HepG2 (cell line): Measurements from ENCODE around the gene NUDCD3. TPM values are rescaled to one million over a fixed set of nuclear protein-coding genes. Genes with fewer than 3 reads are reported as not detected.

ENCODE experiments used
- ATAC-seq: fragments of 200-7000 bp; cut with Tn5 transposase; 3 replicates; pipeline ENCODE4 v1.9.1; 2020; ENCODE audit warnings: mild to moderate bottlenecking, moderate library complexity
- BruUV-seq: library from RNA; stranded (reverse); fragments of 400-500 nt; replicated peaks from 2 replicates; lab custom pipeline; 2021; lab: Mats Ljungman, UMichigan
- CTCF ChIA-PET: fragments of 300-600 bp; formaldehyde crosslinking; extraction: SDS; loops from one replicate; lab custom pipeline; 2021; ENCODE audit warnings: low total read pairs, inconsistent platforms, low intra/inter-chr PET ratio; lab: Yijun Ruan, JAX
- POLR2A ChIA-PET: fragments of 350-600 bp; sonication (Branson Sonifier 250); formaldehyde crosslinking; loops from one replicate; lab custom pipeline; 2020; ENCODE audit warnings: antibody characterized with exemption, inconsistent platforms; lab: Yijun Ruan, JAX
- DNase-seq: peaks from one replicate; pipeline ENCODE4 v3.0.0-alpha.2; 2015; ENCODE audit warnings: low spot score
- FAIRE-seq: peaks from 3 replicates; lab custom pipeline; 2011; peaks lifted over from hg19 to GRCh38; lab: Jason Lieb, UNC
- H2AFZ ChIP-seq: one replicate; pipeline ENCODE4 v1.6.1; 2011; ENCODE audit warnings: low read length, inconsistent platforms
- H3K27ac ChIP-seq: fragments of 300-600 bp; 3 replicates; pipeline ENCODE4 v1.8.0; 2011; ENCODE audit warnings: mixed run types, mild to moderate bottlenecking, mixed read lengths, low read length, inconsistent platforms; ENCODE audit not compliant: insufficient read depth; ENCODE audit errors: extremely low read length
- H3K27me3 ChIP-seq, 2 experiments: fragments of 200-600 bp in 1 of 2; 2 replicates in 1 of 2; 3 replicates in 1 of 2; pipeline versions ENCODE4 v1.6.0 to v1.8.0; 2011; ENCODE audit warnings: low read length in 2 of 2, mild to moderate bottlenecking in 2 of 2, moderate library complexity in 2 of 2, inconsistent platforms in 1 of 2; ENCODE audit not compliant: insufficient read depth in 2 of 2, control insufficient read depth in 1 of 2
- H3K36me3 ChIP-seq, 2 experiments: fragments of 200-600 bp in 1 of 2; replicated peaks in 1 of 2; 2 replicates in 1 of 2; 3 replicates in 1 of 2; pipeline versions ENCODE4 v1.5.1 to v1.8.0; 2011; ENCODE audit warnings: low read length in 2 of 2, inconsistent platforms in 1 of 2; ENCODE audit not compliant: insufficient read depth in 2 of 2, control insufficient read depth in 1 of 2
- H3K4me1 ChIP-seq: 2 replicates; pipeline ENCODE4 v1.5.1; 2012; ENCODE audit warnings: low read length, inconsistent platforms; ENCODE audit not compliant: insufficient read depth
- H3K4me2 ChIP-seq: 2 replicates; pipeline ENCODE4 v1.6.0; 2011; ENCODE audit warnings: low read depth, low read length, inconsistent platforms
- H3K4me3 ChIP-seq, 3 experiments: fragments of 200-600 bp in 1 of 3; sonication (generic), shearing (Covaris generic) in 1 of 3; replicated peaks in 1 of 3; 2 replicates each; pipeline ENCODE4 v1.5.1; 2011 to 2016; ENCODE audit warnings: low read length in 3 of 3, inconsistent platforms in 2 of 3, low read depth in 2 of 3, mild to moderate bottlenecking in 2 of 3, control low read depth in 1 of 3, mixed read lengths in 1 of 3; ENCODE audit not compliant: insufficient read depth in 1 of 3
- H3K79me2 ChIP-seq: one replicate; pipeline ENCODE4 v1.6.1; 2011; ENCODE audit warnings: low read length, inconsistent platforms; ENCODE audit not compliant: insufficient read depth
- H3K9ac ChIP-seq: 2 replicates; pipeline ENCODE4 v1.6.0; 2011; ENCODE audit warnings: mild to moderate bottlenecking, low read depth, low read length, inconsistent platforms; ENCODE audit not compliant: insufficient read depth
- H3K9me3 ChIP-seq: 2 replicates; pipeline ENCODE4 v1.5.1; 2012; ENCODE audit warnings: mild to moderate bottlenecking, low read length
- H4K20me1 ChIP-seq: 2 replicates; pipeline ENCODE4 v1.6.0; 2011; ENCODE audit warnings: inconsistent platforms, mild to moderate bottlenecking, low read length, moderate library complexity; ENCODE audit not compliant: insufficient read depth
- CENPBD1 ChIP-seq: sonication (generic); formaldehyde crosslinking; IDR thresholded peaks from 2 replicates; pipeline ENCODE4 v1.8.0; 2022; ENCODE audit warnings: missing genetic modification reagents, low read depth, mild to moderate bottlenecking, borderline replicate concordance
- HOXA7 ChIP-seq: sonication (generic); formaldehyde crosslinking; IDR thresholded peaks from 2 replicates; pipeline ENCODE4 v1.8.1; 2022; ENCODE audit warnings: mild to moderate bottlenecking, missing genetic modification reagents, moderate library complexity
- MTA1 ChIP-seq: sonication (generic); formaldehyde crosslinking; IDR thresholded peaks from 2 replicates; pipeline ENCODE4 v1.4.0; 2020; ENCODE audit warnings: missing genetic modification reagents, mild to moderate bottlenecking, borderline replicate concordance
- RFX1 ChIP-seq: fragments of 450-650 bp; IDR thresholded peaks from 2 replicates; pipeline ENCODE4 v1.6.1; 2017
- SPEN ChIP-seq: sonication (generic); formaldehyde crosslinking; IDR thresholded peaks from 2 replicates; pipeline ENCODE4 v1.5.1; 2020; ENCODE audit warnings: low read depth, mild to moderate bottlenecking, missing genetic modification reagents
- ZNF253 ChIP-seq: sonication (generic); formaldehyde crosslinking; IDR thresholded peaks from 2 replicates; pipeline ENCODE4 v1.8.0; 2022; ENCODE audit warnings: mild to moderate bottlenecking, missing genetic modification reagents, borderline replicate concordance
- ZNF263 ChIP-seq: sonication (generic); formaldehyde crosslinking; IDR thresholded peaks from 2 replicates; pipeline ENCODE4 v1.4.0; 2020; ENCODE audit warnings: missing genetic modification reagents
- ZNF468 ChIP-seq: sonication (generic); formaldehyde crosslinking; IDR thresholded peaks from 2 replicates; pipeline ENCODE4 v1.8.0; 2022; ENCODE audit warnings: mild to moderate bottlenecking, moderate library complexity, missing genetic modification reagents
- ZNF616 ChIP-seq: sonication (generic); formaldehyde crosslinking; IDR thresholded peaks from 2 replicates; pipeline ENCODE4 v1.5.0; 2020; ENCODE audit warnings: low read depth, mild to moderate bottlenecking, missing genetic modification reagents
- ZNF646 ChIP-seq: sonication (generic); formaldehyde crosslinking; IDR thresholded peaks from 2 replicates; pipeline ENCODE4 v1.9.0; 2021; ENCODE audit warnings: mild to moderate bottlenecking, missing genetic modification reagents
- WGBS: methylation state at CpG from one replicate; pipeline ENCODE4 v1.1.6; 2017; ENCODE audit warnings: low lambda C conversion rate; 5-methylcytosine and 5-hydroxymethylcytosine counted together
- in situ Hi-C: cut with HindIII; loops from 2 replicates; pipeline ENCODE4 v1.10.0; 2017; ENCODE audit warnings: low pct_unique_long_range_greater_than_20kb; ENCODE audit not compliant: extremely low pct_ligation_motif_present
- intact Hi-C: fragments of 100-400 bp; cut with micrococcal nuclease; formaldehyde crosslinking; loops from one replicate; pipeline ENCODE4 v1.10.0; 2022; ENCODE audit not compliant: unreplicated experiment
- polyA plus RNA-seq, 8 experiments: library from polyadenylated mRNA; depleted of rRNA in 3 of 8; stranded (reverse) in 7 of 8; unstranded in 1 of 8; fragments of >200 nt; fragmentation: Illumina TruSeq in 4 of 8; extraction: Trizol in 4 of 8; gene quantifications; 2 replicates each; pipeline versions ENCODE4 v1.2.1 to v1.2.3, GENCODE V29; 2011 to 2016; ENCODE audit warnings: low read depth in 4 of 8, missing spikeins in 1 of 8, mixed read lengths in 1 of 8; ENCODE audit not compliant: insufficient read depth in 1 of 8
- total RNA-seq, 5 experiments: library from RNA; depleted of rRNA; stranded (reverse); fragments of >200 nt; fragmentation: Illumina TruSeq; extraction: Trizol; gene quantifications; 2 replicates each; pipeline ENCODE4 v1.2.3, GENCODE V29; 2016; ENCODE audit warnings: low read depth in 1 of 5
- TF ChIP-seq, protein P1 (sequence below), 2 experiments: IDR thresholded peaks; 2 replicates each; pipeline ENCODE4 v1.6.1; 2011 to 2012; ENCODE audit warnings: low read length in 2 of 2, borderline replicate concordance in 1 of 2, low read depth in 1 of 2, mild to moderate bottlenecking in 1 of 2, moderate library complexity in 1 of 2
- TF ChIP-seq, protein P2 (sequence below): sonication (generic); formaldehyde crosslinking; IDR thresholded peaks from 2 replicates; pipeline ENCODE4 v1.8.1; 2023; ENCODE audit warnings: mild to moderate bottlenecking, missing genetic modification reagents, borderline replicate concordance
- TF ChIP-seq, protein P3 (sequence below): sonication (generic); formaldehyde crosslinking; conservative IDR thresholded peaks from 2 replicates; pipeline ENCODE4 v1.8.1; 2023; ENCODE audit warnings: missing genetic modification reagents

The NUDCD3 gene
- total and polyA plus RNA-seq, 2 of the 13 experiments (the other 11 are each of a cell fraction or from before 2014, with no cell fraction given): 20.8 to 49.9 TPM

DNA sequence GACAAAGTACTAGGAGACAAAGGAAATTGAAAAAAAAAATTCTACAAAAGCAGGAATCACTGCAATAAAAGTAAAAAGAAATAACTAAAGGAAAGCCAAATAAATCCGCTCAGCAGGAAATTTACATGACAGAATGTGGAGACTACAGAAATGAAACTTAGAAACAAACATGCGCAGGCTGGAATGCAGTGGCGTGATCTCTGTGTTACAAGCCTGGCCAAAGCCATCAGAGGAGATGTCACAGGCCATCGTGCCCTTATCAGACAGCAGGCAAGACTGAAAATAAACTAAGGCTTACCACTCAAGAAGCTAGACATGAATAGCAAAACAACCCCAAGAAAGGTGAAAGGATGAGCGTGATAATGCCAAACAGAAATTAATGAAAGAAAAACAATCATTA lies 158.8 kb downstream of the NUDCD3 start:
- no peak for ATAC-seq
- no peak for TF ChIP-seq CENPBD1
- TF ChIP-seq ZNF263: no peak
- TF ChIP-seq ZNF646 (CRISPR knock-in tag): no peak
- TF ChIP-seq, protein P1, sequence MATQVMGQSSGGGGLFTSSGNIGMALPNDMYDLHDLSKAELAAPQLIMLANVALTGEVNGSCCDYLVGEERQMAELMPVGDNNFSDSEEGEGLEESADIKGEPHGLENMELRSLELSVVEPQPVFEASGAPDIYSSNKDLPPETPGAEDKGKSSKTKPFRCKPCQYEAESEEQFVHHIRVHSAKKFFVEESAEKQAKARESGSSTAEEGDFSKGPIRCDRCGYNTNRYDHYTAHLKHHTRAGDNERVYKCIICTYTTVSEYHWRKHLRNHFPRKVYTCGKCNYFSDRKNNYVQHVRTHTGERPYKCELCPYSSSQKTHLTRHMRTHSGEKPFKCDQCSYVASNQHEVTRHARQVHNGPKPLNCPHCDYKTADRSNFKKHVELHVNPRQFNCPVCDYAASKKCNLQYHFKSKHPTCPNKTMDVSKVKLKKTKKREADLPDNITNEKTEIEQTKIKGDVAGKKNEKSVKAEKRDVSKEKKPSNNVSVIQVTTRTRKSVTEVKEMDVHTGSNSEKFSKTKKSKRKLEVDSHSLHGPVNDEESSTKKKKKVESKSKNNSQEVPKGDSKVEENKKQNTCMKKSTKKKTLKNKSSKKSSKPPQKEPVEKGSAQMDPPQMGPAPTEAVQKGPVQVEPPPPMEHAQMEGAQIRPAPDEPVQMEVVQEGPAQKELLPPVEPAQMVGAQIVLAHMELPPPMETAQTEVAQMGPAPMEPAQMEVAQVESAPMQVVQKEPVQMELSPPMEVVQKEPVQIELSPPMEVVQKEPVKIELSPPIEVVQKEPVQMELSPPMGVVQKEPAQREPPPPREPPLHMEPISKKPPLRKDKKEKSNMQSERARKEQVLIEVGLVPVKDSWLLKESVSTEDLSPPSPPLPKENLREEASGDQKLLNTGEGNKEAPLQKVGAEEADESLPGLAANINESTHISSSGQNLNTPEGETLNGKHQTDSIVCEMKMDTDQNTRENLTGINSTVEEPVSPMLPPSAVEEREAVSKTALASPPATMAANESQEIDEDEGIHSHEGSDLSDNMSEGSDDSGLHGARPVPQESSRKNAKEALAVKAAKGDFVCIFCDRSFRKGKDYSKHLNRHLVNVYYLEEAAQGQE (IDR thresholded peaks at IDR 0.05; ENCODE audit: borderline replicate concordance in 1 of 2, low read depth in 1 of 2, low read length in 2 of 2): no peak
- TF ChIP-seq RFX1: no peak
- no peak for TF ChIP-seq ZNF616 (CRISPR knock-in tag)
- no peak for TF ChIP-seq ZNF253 (CRISPR knock-in tag)
- TF ChIP-seq HOXA7 (CRISPR knock-in tag): no peak
- no peak for TF ChIP-seq ZNF468 (CRISPR knock-in tag)
- TF ChIP-seq, protein P2, sequence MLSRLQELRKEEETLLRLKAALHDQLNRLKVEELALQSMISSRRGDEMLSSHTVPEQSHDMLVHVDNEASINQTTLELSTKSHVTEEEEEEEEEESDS (CRISPR knock-in tag): no peak
- TF ChIP-seq, protein P3, sequence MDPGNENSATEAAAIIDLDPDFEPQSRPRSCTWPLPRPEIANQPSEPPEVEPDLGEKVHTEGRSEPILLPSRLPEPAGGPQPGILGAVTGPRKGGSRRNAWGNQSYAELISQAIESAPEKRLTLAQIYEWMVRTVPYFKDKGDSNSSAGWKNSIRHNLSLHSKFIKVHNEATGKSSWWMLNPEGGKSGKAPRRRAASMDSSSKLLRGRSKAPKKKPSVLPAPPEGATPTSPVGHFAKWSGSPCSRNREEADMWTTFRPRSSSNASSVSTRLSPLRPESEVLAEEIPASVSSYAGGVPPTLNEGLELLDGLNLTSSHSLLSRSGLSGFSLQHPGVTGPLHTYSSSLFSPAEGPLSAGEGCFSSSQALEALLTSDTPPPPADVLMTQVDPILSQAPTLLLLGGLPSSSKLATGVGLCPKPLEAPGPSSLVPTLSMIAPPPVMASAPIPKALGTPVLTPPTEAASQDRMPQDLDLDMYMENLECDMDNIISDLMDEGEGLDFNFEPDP: no peak
- no peak for TF ChIP-seq SPEN (CRISPR knock-in tag)
- no peak for TF ChIP-seq MTA1

More for the DNA sequence above, 158.8 kb downstream of the NUDCD3 start:
- 42% methylated on average over 5 of the region's 5 CpGs for WGBS
- no peaks in the 10 kb centered on the region for H3K36me3 ChIP-seq
- H3K9ac ChIP-seq: no peak overlapping the region
- H3K4me1 ChIP-seq: 0 out of 2 replicates have a peak, but pooled peaks cover 4% of the 10 kb centered on the region
- no peaks in the 10 kb centered on the region for H3K79me2 ChIP-seq
- no peaks in the 10 kb centered on the region for H3K9me3 ChIP-seq
- FAIRE-seq: no peak
- DNase-seq: no peak
- no peak overlapping the region for H3K4me2 ChIP-seq
- H3K27me3 ChIP-seq: peaks cover 11 to 27% of the 10 kb centered on the region in 2 experiments; a peak in 4 of 5 replicates
- in situ Hi-C loops: no loop called here
- H2AFZ ChIP-seq: no peak overlapping the region
- H3K4me3 ChIP-seq: no peak overlapping the region
- intact Hi-C loops: no loop called here
- ChIA-PET CTCF (no interaction called here), POLR2A (no interaction called here)
- H3K27ac ChIP-seq: no peak overlapping the region
- BruUV-seq: no TSS peak
- H4K20me1 ChIP-seq: no peaks in the 10 kb centered on the region
